PC-9 (cell line): ENCODE data around the gene SPATA20.

ENCODE experiments used
- EZH2 ChIP-seq: fragments of 200-600 bp; sonication (generic); IDR thresholded peaks from 2 replicates; pipeline ENCODE4 v1.8.0; 2017; ENCODE audit warnings: antibody characterized with exemption, low read depth
- TF ChIP-seq, protein P1 (sequence below): fragments of 200-600 bp; sonication (generic); conservative IDR thresholded peaks from 2 replicates; pipeline ENCODE4 v1.6.1; 2017; ENCODE audit warnings: mixed run types, antibody characterized with exemption, mild to moderate bottlenecking, moderate library complexity

DNA sequence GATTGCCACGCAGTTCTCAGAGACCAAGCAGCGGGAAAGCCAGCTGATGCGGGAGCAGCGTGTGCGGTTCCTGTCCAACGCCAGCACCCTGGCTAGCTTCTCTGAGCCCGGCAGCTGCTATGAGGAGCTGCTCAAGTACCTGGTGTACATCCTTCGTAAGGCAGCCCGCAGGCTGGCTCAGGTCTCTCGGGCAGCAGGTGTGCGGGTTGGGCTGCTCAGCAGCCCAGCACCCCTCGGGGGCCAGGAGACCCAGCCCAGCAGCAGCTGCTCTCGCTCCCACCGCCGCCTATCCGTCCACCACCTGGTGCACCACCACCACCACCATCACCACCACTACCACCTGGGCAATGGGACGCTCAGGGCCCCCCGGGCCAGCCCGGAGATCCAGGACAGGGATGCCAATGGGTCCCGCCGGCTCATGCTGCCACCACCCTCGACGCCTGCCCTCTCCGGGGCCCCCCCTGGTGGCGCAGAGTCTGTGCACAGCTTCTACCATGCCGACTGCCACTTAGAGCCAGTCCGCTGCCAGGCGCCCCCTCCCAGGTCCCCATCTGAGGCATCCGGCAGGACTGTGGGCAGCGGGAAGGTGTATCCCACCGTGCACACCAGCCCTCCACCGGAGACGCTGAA, 28.7 kb downstream of the SPATA20 start:
- no peak for TF ChIP-seq EZH2
- TF ChIP-seq, protein P1, sequence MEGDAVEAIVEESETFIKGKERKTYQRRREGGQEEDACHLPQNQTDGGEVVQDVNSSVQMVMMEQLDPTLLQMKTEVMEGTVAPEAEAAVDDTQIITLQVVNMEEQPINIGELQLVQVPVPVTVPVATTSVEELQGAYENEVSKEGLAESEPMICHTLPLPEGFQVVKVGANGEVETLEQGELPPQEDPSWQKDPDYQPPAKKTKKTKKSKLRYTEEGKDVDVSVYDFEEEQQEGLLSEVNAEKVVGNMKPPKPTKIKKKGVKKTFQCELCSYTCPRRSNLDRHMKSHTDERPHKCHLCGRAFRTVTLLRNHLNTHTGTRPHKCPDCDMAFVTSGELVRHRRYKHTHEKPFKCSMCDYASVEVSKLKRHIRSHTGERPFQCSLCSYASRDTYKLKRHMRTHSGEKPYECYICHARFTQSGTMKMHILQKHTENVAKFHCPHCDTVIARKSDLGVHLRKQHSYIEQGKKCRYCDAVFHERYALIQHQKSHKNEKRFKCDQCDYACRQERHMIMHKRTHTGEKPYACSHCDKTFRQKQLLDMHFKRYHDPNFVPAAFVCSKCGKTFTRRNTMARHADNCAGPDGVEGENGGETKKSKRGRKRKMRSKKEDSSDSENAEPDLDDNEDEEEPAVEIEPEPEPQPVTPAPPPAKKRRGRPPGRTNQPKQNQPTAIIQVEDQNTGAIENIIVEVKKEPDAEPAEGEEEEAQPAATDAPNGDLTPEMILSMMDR, result no peak
